Omental fat pad (tissue), 4 donors: ENCODE results near the gene GLB1L. TPM values are rescaled to one million over a fixed set of nuclear protein-coding genes. Genes with fewer than 3 reads are reported as not detected.

Source experiments
- ATAC-seq: fragments of 150-250 bp; one replicate; pipeline ENCODE4 v1.9.1; 2016; ENCODE audit warnings: mild to moderate bottlenecking, moderate library complexity; ENCODE audit not compliant: low FRiP score
- DNase-seq: peaks from one replicate; pipeline ENCODE4 v3.0.0-alpha.2; 2019; ENCODE audit warnings: low spot score
- total RNA-seq, 4 donors: library from RNA; depleted of rRNA; stranded (reverse); fragments of >200 nt; gene quantifications; one replicate each; pipeline ENCODE4 v1.1.0, GENCODE V29; 2016
- TF ChIP-seq, protein P1 (sequence below), 3 donors: fragments of 450-650 bp; IDR thresholded peaks; one replicate each; pipeline ENCODE4 v1.5.1; 2016 to 2017; ENCODE audit warnings: antibody characterized with exemption in 3 of 3, mild to moderate bottlenecking in 3 of 3, moderate library complexity in 2 of 3

Gene GLB1L
- total RNA-seq, 4 donors from 2014 or later, result 9.0 to 21.9 (median 12.3) TPM

DNA sequence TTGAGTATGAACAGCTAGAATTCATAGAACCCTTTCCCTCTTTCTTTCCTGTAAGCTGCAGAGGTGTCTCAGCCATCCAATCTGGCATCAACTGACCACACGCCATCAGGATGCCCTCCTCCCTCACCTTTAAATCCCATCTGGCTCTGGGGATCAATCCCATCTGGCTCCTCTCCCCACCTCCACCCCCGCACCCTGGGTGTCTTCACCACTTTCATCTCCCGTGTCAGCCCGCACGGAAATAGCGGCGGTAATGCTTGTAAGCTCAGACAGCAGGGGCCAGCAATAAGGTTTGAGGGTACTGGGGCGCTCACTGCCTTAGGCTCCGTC, 7.3 kb upstream of the GLB1L start:
- ATAC-seq (no peak), DNase-seq (no peak)
- TF ChIP-seq, protein P1, sequence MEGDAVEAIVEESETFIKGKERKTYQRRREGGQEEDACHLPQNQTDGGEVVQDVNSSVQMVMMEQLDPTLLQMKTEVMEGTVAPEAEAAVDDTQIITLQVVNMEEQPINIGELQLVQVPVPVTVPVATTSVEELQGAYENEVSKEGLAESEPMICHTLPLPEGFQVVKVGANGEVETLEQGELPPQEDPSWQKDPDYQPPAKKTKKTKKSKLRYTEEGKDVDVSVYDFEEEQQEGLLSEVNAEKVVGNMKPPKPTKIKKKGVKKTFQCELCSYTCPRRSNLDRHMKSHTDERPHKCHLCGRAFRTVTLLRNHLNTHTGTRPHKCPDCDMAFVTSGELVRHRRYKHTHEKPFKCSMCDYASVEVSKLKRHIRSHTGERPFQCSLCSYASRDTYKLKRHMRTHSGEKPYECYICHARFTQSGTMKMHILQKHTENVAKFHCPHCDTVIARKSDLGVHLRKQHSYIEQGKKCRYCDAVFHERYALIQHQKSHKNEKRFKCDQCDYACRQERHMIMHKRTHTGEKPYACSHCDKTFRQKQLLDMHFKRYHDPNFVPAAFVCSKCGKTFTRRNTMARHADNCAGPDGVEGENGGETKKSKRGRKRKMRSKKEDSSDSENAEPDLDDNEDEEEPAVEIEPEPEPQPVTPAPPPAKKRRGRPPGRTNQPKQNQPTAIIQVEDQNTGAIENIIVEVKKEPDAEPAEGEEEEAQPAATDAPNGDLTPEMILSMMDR (IDR thresholded peaks at IDR 0.05), result no peak

DNA sequence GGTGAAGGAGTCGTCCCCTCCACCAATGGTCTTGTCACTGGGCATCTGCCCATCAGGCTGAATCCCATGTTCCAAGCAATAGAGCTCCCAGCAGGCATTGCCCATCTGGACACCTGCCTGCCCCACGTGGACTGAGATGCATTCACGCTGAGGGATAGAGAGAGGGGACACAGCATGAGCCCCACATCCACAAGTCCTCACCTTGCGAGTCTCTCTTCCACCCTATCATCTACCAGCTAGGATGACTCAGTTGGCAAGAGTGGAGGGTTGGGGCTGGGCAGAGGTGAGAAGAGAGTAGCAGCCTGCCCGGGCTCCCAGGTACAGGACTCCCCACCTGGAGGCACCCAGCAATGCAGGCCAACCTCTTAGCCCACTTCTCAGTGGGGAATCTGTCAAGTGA, 6.8 kb upstream of the GLB1L start:
- TF ChIP-seq, protein P1 (IDR thresholded peaks at IDR 0.05), result no peak
- no peak for ATAC-seq
- no peak for DNase-seq

DNA sequence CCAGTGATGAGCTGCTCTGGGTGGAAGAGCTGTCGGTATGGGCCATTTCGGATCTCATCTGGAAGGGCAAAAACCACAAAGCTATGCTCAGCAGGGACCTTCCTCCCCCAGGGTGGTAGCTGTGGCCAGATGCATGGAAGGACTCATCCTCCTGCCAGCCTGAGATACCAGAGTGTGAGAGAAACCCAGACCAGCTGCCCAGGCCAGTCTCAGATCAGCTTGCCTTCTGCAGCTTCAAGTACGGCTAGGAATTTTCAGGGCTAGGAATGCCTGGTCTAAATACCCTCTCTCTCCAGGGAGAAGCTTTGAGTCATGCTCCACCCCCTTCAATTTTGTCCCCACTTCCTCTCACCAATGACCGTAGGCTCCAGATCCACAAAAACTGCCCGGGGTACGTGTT, 6.4 kb upstream of the GLB1L start:
- DNase-seq (no peak), ATAC-seq (no peak)
- TF ChIP-seq, protein P1 (IDR thresholded peaks at IDR 0.05), result no peak

DNA sequence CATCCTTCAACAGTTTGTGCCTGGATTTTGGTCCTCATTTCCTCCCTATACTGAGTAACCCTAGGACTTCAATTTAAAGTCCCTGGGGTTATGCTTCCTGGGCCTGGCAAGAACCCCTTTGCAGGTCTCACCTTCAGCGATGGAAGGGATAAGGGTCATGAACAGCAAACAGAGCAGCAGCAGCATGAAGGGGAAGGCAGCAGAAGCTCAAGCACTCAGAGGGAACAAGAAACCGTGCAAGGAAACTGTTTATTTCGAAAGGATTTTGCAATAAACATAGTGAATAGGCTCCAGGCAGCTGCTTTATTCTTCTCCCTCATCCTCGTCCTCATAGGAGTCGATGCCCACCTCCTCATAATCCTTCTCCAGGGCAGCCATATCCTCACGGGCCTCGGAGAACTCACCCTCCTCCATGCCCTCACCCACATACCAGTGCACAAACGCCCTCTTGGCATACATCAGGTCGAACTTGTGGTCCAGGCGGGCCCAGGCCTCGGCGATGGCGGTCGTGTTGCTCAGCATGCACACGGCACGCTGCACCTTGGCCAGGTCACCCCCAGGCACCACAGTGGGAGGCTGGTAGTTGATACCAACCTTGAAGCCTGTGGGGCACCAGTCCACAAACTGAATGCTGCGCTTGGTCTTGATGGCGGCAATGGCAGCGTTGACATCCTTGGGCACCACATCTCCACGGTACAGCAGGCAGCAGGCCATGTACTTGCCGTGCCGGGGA, 5.0 kb upstream of the GLB1L start:
- no peak for ATAC-seq
- DNase-seq, result no peak
- TF ChIP-seq, protein P1 (IDR thresholded peaks at IDR 0.05), result no peak

DNA sequence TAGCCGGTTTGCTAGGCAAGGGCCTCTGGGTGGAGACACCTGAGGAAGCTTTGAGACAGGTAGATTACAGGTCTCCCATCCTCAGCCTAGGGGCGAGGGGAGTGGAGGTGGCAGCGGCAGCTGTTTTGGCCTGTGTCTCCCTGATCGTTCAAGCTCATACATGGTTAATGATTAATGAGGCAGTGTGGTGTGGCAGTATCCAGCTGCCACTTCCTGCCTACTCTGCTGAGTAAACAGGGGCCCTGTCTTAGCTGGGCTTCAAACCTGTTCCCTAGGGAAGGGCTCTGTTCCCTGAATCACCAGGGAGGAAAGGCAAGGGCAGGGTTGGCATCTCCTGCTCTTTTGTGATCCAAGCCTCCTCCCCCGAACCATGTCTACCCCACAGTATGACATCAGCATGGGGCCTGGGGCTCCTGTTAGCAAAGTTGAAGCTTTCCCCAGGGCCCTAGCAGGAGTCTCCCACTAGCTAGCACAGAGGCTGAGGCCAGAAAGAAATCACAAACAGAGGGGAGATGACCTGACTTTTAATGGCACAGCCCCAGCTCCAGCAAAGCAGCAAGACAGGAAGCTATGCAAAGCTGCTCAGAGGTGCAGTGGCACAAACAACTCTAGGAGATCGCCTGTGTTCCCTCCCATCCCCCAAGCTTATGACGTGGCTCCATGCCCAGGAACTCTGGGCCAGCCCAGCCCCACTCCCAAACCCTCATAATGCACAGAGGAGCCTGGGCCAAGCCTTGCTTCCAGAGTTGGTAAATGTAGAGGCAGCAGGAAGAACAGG, 4.1 kb upstream of the GLB1L start:
- TF ChIP-seq, protein P1 (IDR thresholded peaks at IDR 0.05), result no peak
- DNase-seq, result no peak
- ATAC-seq, result peak; percentile 16

DNA sequence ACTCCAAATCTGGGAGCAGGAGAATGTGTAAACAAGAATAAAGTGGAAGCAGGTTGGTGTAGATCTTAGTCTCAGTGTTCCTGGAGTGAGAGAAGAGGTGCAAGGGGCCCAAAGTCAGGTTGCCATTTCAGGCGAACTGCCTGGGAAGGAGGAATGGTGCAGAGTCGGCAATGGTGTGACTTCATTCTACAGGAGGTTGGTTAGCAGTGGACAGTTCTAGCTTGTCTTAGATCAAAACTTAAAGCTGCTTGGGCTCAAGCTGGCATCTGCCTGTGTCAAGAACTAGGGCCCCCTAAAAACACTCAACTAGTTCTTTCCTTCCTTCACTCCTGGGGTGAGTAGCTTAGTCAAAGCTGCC, 3.6 kb upstream of the GLB1L start:
- no peak for DNase-seq
- TF ChIP-seq, protein P1 (IDR thresholded peaks at IDR 0.05), result no peak
- ATAC-seq, result no peak
